Brain pericyte (primary cell): Measurements from ENCODE around the gene KIF22.
A peak's percentile ranks its signal among the peaks of the same experiment; 100 is the strongest.

Experiments
- DNase-seq: peaks from one replicate; pipeline ENCODE4 v3.0.0-alpha.2; 2012; ENCODE audit warnings: low read depth, low spot score

The KIF22 gene

GRCh38 chr16:29804020-29804419 is 13.5 kb downstream of the KIF22 start:
- DNase-seq: no peak

- DNase-seq: no peak
These were observed 14.1 kb downstream of the KIF22 start for GRCh38 chr16:29804455-29805231.

GRCh38 chr16:29805232-29806098 is 14.9 kb downstream of the KIF22 start:
- peak; percentile 89 for DNase-seq

GRCh38 chr16:29806099-29806579 is 15.6 kb downstream of the KIF22 start, which contains the start of gene MAZ:
TSS of gene MAZ (plus strand) at chr16:29806529. CDS start at chr16:29806702, 173 bp downstream.
- DNase-seq: no peak

GRCh38 chr16:29806641-29807425 is 16.3 kb downstream of the KIF22 start:
- no peak for DNase-seq

- DNase-seq: peak; percentile 87
These were observed 17.1 kb downstream of the KIF22 start for GRCh38 chr16:29807426-29808218.

GRCh38 chr16:29808219-29808900 is 17.8 kb downstream of the KIF22 start:
- DNase-seq: no peak

- DNase-seq: no peak
These were observed 18.6 kb downstream of the KIF22 start for GRCh38 chr16:29809031-29809747.

- DNase-seq: no peak
These were observed 19.5 kb downstream of the KIF22 start for GRCh38 chr16:29809850-29810698.

GRCh38 chr16:29810699-29811169 is 20.2 kb downstream of the KIF22 start:
- DNase-seq: no peak

- DNase-seq: peak; percentile 84
These were observed 20.8 kb downstream of the KIF22 start for GRCh38 chr16:29811170-29811895.

- DNase-seq: no peak
These were observed 21.5 kb downstream of the KIF22 start, which contains the start of gene PRRT2 for GRCh38 chr16:29811896-29812665. TSS of gene PRRT2 (plus strand) at chr16:29812193. CDS start at chr16:29813055, 862 bp downstream.

GRCh38 chr16:29812754-29813643 is 22.4 kb downstream of the KIF22 start:
- no peak for DNase-seq

GRCh38 chr16:29813644-29814562 is 23.4 kb downstream of the KIF22 start:
- no peak for DNase-seq

GRCh38 chr16:29814592-29814991 is 24.0 kb downstream of the KIF22 start:
- DNase-seq: no peak
